Left forelimb (tissue), 1 donor: ENCODE results near the gene PSEN2.
A peak's percentile ranks its signal among the peaks of the same experiment; 100 is the strongest.
"Not testable (repeated sequence)": the region's sequence is repeated elsewhere in the genome, so short reads cannot be mapped to it uniquely, and the experiment has no call there.

Experiments used
- DNase-seq: peaks from one replicate; pipeline ENCODE4 v3.0.0-alpha.2; 2018; ENCODE audit warnings: low spot score

The PSEN2 gene

DNA sequence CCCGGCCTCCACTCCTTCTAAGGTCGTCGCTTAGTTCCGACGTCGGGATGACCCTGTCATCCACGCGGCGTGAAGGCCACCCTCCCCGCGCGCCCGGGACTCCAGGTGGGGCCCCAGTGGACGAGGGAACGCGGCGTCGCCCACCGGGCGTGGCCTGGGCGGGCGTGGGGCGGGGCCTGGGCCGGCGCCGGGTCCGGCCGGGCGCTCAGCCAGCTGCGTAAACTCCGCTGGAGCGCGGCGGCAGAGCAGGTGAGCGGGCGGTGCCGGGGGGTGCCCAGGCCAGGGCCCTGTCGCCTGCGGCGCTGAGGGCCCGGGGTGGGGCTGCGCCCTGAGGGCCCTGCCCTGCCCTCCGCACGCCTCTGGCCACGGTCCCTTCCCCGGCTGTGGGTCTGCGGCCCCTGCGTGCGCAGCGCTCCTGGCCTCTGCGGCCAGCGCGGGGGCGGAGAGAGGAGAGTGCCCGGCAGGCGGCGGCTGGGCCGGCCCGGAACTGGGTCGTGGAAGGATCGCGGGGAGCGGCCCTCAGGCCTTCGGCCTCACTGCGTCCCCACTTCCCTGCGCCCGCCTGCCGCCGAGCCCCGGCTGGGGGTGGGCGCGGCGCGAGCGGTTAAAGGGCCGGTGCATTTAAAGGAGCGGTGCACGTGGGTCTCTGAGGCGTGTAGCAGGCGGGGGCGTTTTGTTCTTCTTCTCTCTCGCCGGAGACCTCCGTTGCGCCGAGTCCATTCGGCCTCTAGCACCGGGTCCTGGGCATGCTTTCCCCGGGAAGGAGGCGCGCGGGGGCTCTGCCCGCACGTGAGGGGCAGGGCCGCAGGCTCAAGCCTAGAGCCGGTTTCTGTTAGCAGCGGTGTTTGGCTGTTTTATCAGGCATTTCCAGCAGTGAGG is at the start of gene PSEN2:
PSEN2 (plus strand) TSS at position 216 of the 879 bp plus-strand sequence. CDS start 11,292 bp downstream, outside the sequence.
- DNase-seq, result peak; percentile 81

GRCh38 chr1:226820941-226821718 is 49.3 kb upstream of the PSEN2 start:
- peak; percentile 88 for DNase-seq

DNA sequence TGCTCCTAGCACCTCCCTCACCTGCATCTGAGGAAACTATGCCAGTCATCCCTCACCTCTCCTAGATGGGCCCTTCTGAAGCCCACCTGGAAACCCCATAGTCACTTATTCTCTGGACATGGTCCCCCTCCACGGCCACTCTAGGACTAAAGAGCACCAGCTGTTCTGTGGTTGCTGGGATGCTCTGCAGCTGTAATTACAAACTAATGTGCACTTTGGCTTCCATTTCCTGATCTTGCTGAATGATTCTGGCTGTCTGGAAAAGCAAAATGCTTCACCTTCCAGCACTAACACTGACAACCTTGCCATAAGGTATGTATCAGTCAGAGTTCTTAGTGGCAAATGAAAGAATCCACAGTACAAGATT is 48.7 kb upstream of the PSEN2 start:
- no peak for DNase-seq

DNA sequence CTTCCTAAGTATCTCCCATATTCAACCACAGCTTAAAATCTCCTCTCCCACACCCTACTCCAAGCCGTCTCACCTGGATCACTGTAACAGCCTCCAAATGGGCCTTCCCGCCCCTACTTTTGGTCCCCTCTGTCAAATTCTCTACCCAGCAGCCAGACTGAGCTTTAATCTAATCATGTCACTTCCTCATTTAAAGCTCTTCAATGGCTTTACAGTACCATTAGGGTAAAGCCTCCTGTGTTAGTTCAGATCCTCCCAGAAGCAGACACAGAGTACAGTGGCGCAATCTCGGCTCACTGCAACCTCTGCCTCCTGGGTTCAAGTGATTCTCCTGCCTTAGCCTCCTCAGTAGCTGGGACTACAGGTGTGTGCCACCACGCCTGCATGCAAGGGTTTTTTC is 46.8 kb upstream of the PSEN2 start:
- DNase-seq, result no peak

GRCh38 chr1:226825037-226825745 is 45.2 kb upstream of the PSEN2 start:
- DNase-seq, result no peak

- DNase-seq, result no peak
These were observed 44.7 kb upstream of the PSEN2 start for GRCh38 chr1:226825746-226826100.

DNA sequence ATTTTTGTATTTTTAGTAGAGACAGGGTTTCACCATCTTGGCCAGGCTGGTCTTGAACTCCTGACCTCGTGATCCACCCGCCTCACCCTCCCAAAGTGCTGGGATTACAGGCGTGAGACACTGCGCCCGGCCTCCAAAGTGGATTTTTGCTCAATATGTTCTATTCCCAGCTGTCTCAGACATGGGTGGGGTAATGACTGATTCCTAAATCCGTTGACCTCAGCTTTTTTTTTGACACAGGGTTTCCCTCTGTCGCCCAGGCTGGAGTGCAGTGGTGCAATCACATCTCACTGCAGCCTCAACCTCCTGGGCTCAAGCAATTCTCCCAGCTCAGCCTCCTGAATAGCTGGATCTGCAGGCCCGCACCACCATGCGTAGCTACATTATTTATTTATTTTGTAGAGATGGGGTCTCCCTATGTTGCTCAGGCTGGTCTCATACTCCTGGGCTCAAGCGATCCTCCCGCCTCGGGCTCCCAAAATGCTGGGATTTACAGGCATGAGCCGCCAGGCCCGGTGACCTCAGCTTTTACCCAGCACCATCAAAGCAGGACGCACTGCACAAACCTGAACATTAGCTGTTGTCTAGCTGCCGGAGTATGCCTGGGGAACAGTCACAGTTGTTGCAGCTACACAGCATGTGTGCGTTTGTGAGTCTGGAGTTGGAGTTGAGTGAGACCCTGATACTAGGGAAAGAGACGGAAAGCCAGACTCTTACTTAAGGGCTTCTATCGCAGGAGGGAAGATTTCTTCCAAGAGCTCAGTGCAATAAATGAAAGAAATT is 43.7 kb upstream of the PSEN2 start:
- DNase-seq, result no peak

DNA sequence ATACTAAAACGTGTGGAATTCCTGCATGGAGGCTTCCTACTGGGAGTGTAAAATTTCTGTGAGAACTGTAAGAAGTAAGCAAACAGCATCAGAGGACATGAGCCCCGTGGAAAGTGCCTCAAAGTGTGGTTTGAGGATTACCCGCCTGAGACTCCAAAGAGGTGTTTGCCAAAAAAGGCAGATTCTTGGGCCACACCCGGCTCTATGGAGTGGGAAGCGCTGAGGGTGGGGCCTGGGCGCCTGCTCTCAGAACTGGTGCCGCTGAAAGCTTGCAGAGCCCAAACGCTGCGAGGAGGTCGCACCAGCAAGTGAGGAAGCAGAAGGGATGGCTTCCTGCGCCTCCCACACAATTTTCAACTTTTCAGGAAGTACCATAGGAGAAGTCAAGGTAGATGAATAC is 43.0 kb upstream of the PSEN2 start:
- no peak for DNase-seq

- DNase-seq, result peak; percentile 94
These were observed 42.4 kb upstream of the PSEN2 start for GRCh38 chr1:226827968-226828513.

DNA sequence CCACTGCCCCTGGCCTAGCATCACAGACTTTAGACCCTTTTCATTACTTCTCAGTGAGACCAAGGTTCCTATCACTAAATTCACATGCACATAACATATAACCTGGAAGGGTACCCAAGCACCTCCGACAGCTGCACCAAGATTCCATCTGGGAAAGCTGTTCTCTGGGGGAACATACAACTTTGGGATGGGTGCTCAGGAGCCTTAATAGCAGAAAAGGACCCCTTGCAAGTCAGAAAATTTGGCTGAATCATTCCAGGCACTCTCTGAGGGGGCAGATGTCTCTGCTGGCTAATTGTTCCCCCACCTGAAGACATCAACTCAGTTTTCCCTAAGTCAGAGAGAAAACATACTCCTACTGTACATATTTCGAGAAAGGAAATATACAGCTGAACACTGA is 41.3 kb upstream of the PSEN2 start:
- DNase-seq, result no peak

- DNase-seq, result no peak
These were observed 38.5 kb upstream of the PSEN2 start for GRCh38 chr1:226831953-226832352.

DNA sequence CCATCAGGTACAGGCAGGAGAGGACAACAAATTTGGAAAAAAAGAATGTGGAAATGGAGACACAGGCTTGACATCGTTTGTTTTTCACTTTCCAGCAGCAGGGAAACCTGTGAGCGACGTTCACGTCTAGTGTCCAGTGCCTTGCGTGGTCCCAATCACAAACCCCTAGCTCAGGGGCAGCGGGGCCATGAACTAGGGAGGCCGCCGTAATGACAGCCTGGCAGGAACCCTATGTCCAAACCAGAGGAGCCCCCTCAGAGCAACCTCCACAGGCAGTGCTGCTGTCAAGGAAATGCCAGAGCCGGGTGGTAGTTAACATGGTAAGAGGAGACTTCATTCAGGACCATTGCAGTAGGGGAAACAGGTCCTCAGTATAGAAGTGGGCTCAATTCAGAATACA is 37.8 kb upstream of the PSEN2 start:
- DNase-seq, result no peak

GRCh38 chr1:226834179-226834578 is 36.2 kb upstream of the PSEN2 start:
- not testable (repeated sequence) for DNase-seq

GRCh38 chr1:226835396-226835795 is 35.0 kb upstream of the PSEN2 start:
- DNase-seq, result not testable (repeated sequence)

GRCh38 chr1:226837966-226838365 is 32.5 kb upstream of the PSEN2 start:
- not testable (repeated sequence) for DNase-seq

- DNase-seq, result no peak
These were observed 32.0 kb upstream of the PSEN2 start for GRCh38 chr1:226838456-226838855.

DNA sequence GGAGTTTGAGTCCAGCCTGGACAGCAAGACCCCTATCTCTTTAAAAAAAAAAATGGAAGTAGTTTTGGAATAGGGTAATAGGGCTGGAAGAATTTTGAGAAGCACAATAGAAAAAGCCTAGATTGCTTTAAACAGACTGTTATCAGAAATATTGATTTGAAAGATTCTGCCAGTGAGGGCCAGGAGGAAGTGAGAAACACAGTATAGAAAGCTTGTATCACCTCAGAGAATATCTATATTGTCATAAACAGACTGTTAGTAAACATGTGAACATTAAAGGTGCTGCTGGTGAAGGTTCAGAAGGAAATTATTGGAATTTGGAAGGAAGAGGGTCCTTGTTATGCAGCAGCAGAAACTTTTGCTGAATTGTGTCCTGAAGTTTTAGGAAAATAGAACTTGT is 24.8 kb upstream of the PSEN2 start:
- no peak for DNase-seq

- no peak for DNase-seq
These were observed 23.6 kb upstream of the PSEN2 start for GRCh38 chr1:226846786-226847185.

DNA sequence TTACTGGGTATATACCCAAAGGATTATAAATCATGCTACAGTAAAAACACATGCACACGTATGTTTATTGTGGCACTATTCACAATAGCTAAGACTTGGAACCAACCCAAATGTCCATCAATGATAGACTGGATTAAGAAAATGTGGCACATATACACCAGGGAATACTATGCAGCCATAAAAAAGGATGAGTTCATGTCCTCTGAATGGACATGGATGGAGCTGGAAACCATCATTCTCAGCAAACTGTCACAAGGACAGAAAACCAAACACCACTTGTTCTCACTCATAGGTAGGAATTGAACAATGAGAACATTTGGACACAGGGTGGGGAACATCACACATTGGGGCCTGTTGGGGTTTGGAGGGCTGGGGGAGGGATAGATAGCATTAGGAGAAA is 15.9 kb upstream of the PSEN2 start:
- not testable (repeated sequence) for DNase-seq

DNA sequence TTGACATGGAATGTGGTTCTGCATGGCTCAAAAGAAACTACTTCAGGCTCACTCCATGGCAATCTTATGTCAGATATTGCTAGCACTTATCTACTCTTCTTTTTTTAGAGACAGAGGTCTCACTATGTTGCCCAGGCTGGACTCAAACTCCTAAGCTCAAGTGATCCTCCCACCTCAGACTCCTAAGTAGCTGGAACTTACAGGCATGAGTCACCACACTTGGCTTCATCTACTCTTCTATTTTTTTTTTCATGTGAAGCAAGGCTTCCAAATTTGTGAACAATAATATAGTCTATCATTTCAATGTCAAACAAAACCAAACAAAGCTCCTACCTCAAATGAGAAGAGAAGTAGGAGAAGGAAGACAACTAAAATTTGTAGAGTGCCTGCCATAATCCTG is 7.5 kb upstream of the PSEN2 start:
- DNase-seq, result no peak

GRCh38 chr1:226863446-226863845 is 7.0 kb upstream of the PSEN2 start:
- no peak for DNase-seq

- no peak for DNase-seq
These were observed 6.1 kb upstream of the PSEN2 start for GRCh38 chr1:226864311-226864710.
